Gastroesophageal sphincter (tissue), 4 donors: Measurements from ENCODE around the gene RYR3. TPM values are rescaled to one million over a fixed set of nuclear protein-coding genes. Genes with fewer than 3 reads are reported as not detected.
A peak's percentile ranks its signal among the peaks of the same experiment; 100 is the strongest.

Experiments
- ATAC-seq: fragments of 150-250 bp; one replicate; pipeline ENCODE4 v1.9.1; 2016; ENCODE audit warnings: mild to moderate bottlenecking, moderate library complexity
- H3K27ac ChIP-seq, 4 donors: fragments of 200-600 bp; sonication (generic) in 3 of 4; 1 replicate in 3 of 4; 2 replicates in 1 of 4; pipeline ENCODE4 v1.5.1; 2016 to 2019
- H3K27me3 ChIP-seq: fragments of 200-600 bp; sonication (generic); one replicate; pipeline ENCODE4 v1.5.1; 2019
- H3K36me3 ChIP-seq, 2 donors: fragments of 200-600 bp; sonication (generic); one replicate each; pipeline ENCODE4 v1.5.1; 2019; ENCODE audit warnings: control low read depth in 1 of 2
- H3K4me1 ChIP-seq, 3 donors: fragments of 200-600 bp; sonication (generic); 1 replicate in 2 of 3; 2 replicates in 1 of 3; pipeline ENCODE4 v1.5.1; 2016 to 2019; ENCODE audit warnings: control low read depth in 2 of 3
- H3K4me3 ChIP-seq, 2 donors: fragments of 200-600 bp; sonication (generic); one replicate each; pipeline ENCODE4 v1.5.1; 2019; ENCODE audit warnings: mild to moderate bottlenecking in 1 of 2, moderate library complexity in 1 of 2
- H3K9me3 ChIP-seq, 3 donors: fragments of 200-600 bp; sonication (generic); one replicate each; pipeline ENCODE4 v1.5.1; 2017 to 2019; ENCODE audit warnings: control low read depth in 2 of 3
- CTCF ChIP-seq, 4 experiments: fragments of 200-600 bp in 2 of 4; fragments of 450-650 bp in 2 of 4; sonication (generic) in 1 of 4; IDR thresholded peaks; one replicate each; pipeline ENCODE4 v1.5.1; 2017 to 2019; ENCODE audit warnings: antibody characterized with exemption in 4 of 4, mild to moderate bottlenecking in 2 of 4, moderate library complexity in 2 of 4
- EP300 ChIP-seq: sonication (generic); formaldehyde crosslinking; IDR thresholded peaks from one replicate; pipeline ENCODE4 v1.6.1; 2017; ENCODE audit warnings: antibody characterized with exemption, mild to moderate bottlenecking
- POLR2A ChIP-seq, 2 donors: fragments of 450-650 bp; IDR thresholded peaks; one replicate each; pipeline ENCODE4 v1.6.1; 2017; ENCODE audit warnings: antibody characterized with exemption in 2 of 2, mild to moderate bottlenecking in 2 of 2, moderate library complexity in 1 of 2
- POLR2AphosphoS5 ChIP-seq: sonication (generic); formaldehyde crosslinking; IDR thresholded peaks from one replicate; pipeline ENCODE4 v1.6.1; 2017; ENCODE audit warnings: antibody characterized with exemption
- WGBS, 2 donors: methylation state at CpG; one replicate each; pipeline ENCODE4 v1.1.5; 2018; ENCODE audit warnings: low coverage in 1 of 2; 5-methylcytosine and 5-hydroxymethylcytosine counted together
- total RNA-seq, 4 donors: library from RNA; depleted of rRNA; stranded (reverse); fragments of >200 nt; gene quantifications; one replicate each; pipeline ENCODE4 v1.1.0, GENCODE V29; 2016

Gene RYR3
- total RNA-seq, 4 donors from 2014 or later, result 3.5 to 10.2 (median 6.2) TPM

GRCh38 chr15:33724321-33725036 lies 413.7 kb downstream of the RYR3 start:
- no peaks in the 10 kb centered on the region for H3K27me3 ChIP-seq
- TF ChIP-seq CTCF (IDR thresholded peaks at IDR 0.05), result no peak
- TF ChIP-seq POLR2AphosphoS5, result no peak
- ATAC-seq, result no peak
- H3K4me3 ChIP-seq, result no peak overlapping the region
- no peaks in the 10 kb centered on the region for H3K4me1 ChIP-seq
- WGBS, 2 donors, result 64 to 95% methylated on average over 4 to 5 of the region's 5 CpGs
- peaks cover 0 to 37% of the 10 kb centered on the region in 2 donors for H3K36me3 ChIP-seq
- no peaks in the 10 kb centered on the region for H3K9me3 ChIP-seq
- H3K27ac ChIP-seq, result no peak overlapping the region

GRCh38 chr15:33729653-33730052 lies 418.9 kb downstream of the RYR3 start:
- 80 to 84% methylated on average over 3 to 4 of the region's 4 CpGs for WGBS, 2 donors

GRCh38 chr15:33730815-33731214 lies 420.0 kb downstream of the RYR3 start:
- no peak overlapping the region for H3K27ac ChIP-seq
- TF ChIP-seq POLR2A (IDR thresholded peaks at IDR 0.05) (no peak), POLR2AphosphoS5 (no peak), EP300 (no peak), CTCF (IDR thresholded peaks at IDR 0.05) (no peak)
- no peak for ATAC-seq
- H3K9me3 ChIP-seq, result no peaks in the 10 kb centered on the region
- WGBS, 2 donors, result 75 to 82% methylated on average over 3 to 4 of the region's 4 CpGs
- no peak overlapping the region for H3K4me3 ChIP-seq
- H3K4me1 ChIP-seq, result no peaks in the 10 kb centered on the region
- no peaks in the 10 kb centered on the region for H3K27me3 ChIP-seq
- peaks cover 0 to 38% of the 10 kb centered on the region in 2 donors for H3K36me3 ChIP-seq

More at GRCh38 chr15:33729653-33730052, 418.9 kb downstream of the RYR3 start:
- Histone ChIP-seq H3K4me1 (no peaks in the 10 kb centered on the region), H3K36me3 (peaks cover 0 to 38% of the 10 kb centered on the region in 2 donors), H3K27ac (no peak overlapping the region), H3K9me3 (no peaks in the 10 kb centered on the region), H3K4me3 (no peak overlapping the region), H3K27me3 (no peaks in the 10 kb centered on the region)
- no peak for ATAC-seq
- TF ChIP-seq CTCF (IDR thresholded peaks at IDR 0.05) (no peak), POLR2AphosphoS5 (no peak), EP300 (no peak), POLR2A (IDR thresholded peaks at IDR 0.05) (no peak)

- no peak for ATAC-seq
- H3K4me1 ChIP-seq, result no peaks in the 10 kb centered on the region
- H3K9me3 ChIP-seq, result no peaks in the 10 kb centered on the region
- H3K4me3 ChIP-seq, result no peak overlapping the region
- no peak for TF ChIP-seq CTCF (IDR thresholded peaks at IDR 0.05)
- no peak for TF ChIP-seq POLR2A (IDR thresholded peaks at IDR 0.05)
- no peak for TF ChIP-seq EP300
- TF ChIP-seq POLR2AphosphoS5, result no peak
- no peak overlapping the region for H3K27ac ChIP-seq
- H3K36me3 ChIP-seq, result peaks cover 0 to 17% of the 10 kb centered on the region in 2 donors
- WGBS, 2 donors, result 18 to 31% methylated on average over 1 of the region's 1 CpG
- H3K27me3 ChIP-seq, result no peaks in the 10 kb centered on the region
These were observed 424.4 kb downstream of the RYR3 start for GRCh38 chr15:33735143-33735542.

- 45 to 54% methylated on average over 7 of the region's 7 CpGs for WGBS, 2 donors
- peaks cover 0 to 17% of the 10 kb centered on the region in 2 donors for H3K36me3 ChIP-seq
- no peaks in the 10 kb centered on the region for H3K27me3 ChIP-seq
- no peak overlapping the region for H3K4me3 ChIP-seq
- H3K9me3 ChIP-seq, result no peaks in the 10 kb centered on the region
- no peak overlapping the region for H3K27ac ChIP-seq
- TF ChIP-seq POLR2AphosphoS5 (no peak), CTCF (IDR thresholded peaks at IDR 0.05) (peak in 3 of 4 experiments; percentile 8 to 46 (median 16))
- no peaks in the 10 kb centered on the region for H3K4me1 ChIP-seq
- ATAC-seq, result no peak
These were observed 425.0 kb downstream of the RYR3 start for GRCh38 chr15:33735637-33736247.
